ENCODE measurements around the gene CLEC2B.

CLEC2B gene

DNA sequence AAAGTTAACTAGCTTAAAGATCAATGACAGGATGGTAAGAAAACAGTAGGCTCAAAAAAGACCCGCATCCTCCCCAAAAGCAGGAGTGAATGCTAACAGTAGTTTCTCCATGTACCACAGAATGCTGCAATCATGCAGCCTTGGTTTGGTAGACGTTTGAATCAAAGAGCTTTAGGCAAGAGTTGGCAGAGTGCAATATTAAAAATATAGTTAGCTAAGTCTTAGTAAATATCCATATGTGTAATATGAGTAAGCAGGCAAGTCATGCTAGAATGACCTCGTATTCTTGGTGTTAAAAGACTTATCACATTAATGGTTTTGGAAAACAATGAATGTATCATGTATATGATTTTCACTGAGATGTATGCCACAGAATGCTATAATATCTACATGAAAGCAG is 60.6 kb downstream of the CLEC2B start:
- no peak for DNase-seq (ENCODE audit: low spot score)

DNA sequence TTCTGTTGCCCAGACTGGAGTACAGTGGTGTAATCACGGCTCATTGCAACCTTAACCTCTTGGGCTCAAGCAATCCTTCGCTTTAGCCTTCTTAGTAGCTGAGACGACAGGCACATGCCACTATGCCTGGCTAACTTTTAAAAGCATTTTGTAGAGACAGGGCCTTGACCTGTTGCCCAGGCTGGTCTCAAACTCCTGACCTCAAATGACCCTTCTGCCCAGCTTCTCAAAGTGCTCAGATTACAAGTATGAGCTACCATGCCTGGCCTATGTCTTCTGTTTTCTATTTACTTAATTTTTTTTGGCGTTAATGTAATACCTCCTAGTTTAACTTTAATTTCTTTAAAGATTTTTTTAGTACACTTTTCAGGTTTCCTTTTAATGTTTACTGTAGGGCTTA is 62.4 kb downstream of the CLEC2B start:
- DNase-seq (ENCODE audit: low spot score) = no peak

DNA sequence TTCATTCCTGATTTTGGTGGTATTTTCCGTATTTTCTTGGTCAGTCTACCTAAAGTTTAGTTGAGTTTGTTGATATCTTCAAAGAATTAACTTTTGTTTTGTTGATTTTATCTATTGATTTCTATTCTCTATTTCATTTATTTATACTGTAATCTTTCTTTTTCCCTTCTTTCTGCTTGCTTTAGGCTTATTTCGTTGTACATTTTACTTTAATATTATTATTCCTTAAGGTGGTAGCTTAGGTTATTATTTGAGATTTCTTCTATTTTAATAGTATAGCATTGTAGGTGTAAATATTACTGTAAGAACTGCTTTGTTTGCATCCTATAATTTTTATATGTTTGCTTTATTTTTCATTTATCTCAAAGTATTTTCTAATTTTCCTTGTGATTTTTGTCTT is 63.3 kb downstream of the CLEC2B start:
- no peak for DNase-seq (ENCODE audit: low spot score)
